Embryonic facial prominence (tissue), 1 donor: ENCODE measurements around the gene HES5.
"Not testable (repeated sequence)": the region's sequence is repeated elsewhere in the genome, so short reads cannot be mapped to it uniquely, and the experiment has no call there.

Experiments
- DNase-seq: peaks from one replicate; pipeline ENCODE4 v3.0.0-alpha.2; 2016; ENCODE audit errors: extremely low spot score

The HES5 gene

GRCh38 chr1:2560299-2561073 is 30.4 kb upstream of the HES5 start:
- DNase-seq = no peak

- no peak for DNase-seq
Measured at GRCh38 chr1:2559509-2560298, 29.6 kb upstream of the HES5 start.

DNA sequence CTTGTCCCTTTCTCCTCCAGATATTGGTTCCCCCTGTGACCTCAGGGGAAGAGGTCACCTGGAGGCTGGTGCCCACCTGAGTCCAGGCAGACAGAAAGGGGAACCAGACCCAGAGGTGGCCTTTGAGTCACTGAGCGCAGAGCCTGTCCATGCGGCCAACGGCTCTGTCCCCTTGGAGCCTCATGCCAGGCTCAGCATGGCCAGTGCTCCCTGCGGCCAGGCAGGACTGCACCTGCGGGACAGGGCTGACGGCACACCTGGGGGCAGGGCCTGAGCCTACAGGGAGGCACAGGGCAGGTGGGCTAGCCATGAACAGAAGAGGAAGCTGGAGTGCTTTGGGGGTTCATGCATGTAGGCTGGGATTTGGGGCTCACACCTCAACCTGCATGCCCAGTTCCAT is 28.8 kb upstream of the HES5 start:
- DNase-seq = no peak

- no peak for DNase-seq
Measured at GRCh38 chr1:2558420-2558819, 28.4 kb upstream of the HES5 start.

DNA sequence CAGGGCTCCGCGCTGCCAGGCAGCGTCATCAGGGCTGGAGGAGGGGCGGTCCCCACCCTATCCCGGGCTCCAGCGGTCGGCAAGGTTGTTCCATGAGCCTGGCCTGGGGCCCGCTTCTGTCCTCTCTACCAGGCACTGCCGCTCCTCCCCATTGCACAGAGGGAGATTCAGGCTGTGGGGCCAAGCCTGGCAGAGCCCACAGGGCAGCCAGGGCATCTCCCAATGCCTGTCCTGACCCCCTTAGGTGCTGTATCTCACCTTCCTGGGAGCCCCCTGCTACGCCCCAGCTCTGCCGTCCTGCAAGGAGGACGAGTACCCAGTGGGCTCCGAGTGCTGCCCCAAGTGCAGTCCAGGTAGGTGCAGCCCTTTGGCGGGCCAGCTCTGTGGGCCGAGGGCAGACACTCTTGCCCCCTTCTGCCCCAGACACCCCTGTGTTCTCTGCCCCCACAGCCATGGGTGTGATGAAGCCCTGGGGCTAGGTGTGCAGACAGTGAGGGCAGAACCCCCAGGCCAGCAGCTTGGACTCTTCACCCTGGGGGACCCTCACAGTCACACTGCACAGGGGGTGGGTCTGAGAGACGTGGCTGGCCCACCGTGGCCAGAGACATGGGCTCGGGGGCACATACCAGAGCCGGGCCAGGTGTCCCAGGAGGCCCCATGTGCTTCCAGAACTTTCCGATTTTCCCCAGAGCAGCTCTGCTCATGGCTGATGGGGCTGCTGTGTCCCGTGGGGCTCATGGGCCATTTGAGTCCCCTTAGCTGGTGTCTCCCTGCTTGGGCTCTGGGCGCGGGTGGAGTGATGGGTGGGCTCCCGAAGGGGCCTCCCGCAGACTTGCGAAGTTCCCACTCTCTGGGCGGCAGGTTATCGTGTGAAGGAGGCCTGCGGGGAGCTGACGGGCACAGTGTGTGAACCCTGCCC is 27.7 kb upstream of the HES5 start:
- no peak for DNase-seq

DNA sequence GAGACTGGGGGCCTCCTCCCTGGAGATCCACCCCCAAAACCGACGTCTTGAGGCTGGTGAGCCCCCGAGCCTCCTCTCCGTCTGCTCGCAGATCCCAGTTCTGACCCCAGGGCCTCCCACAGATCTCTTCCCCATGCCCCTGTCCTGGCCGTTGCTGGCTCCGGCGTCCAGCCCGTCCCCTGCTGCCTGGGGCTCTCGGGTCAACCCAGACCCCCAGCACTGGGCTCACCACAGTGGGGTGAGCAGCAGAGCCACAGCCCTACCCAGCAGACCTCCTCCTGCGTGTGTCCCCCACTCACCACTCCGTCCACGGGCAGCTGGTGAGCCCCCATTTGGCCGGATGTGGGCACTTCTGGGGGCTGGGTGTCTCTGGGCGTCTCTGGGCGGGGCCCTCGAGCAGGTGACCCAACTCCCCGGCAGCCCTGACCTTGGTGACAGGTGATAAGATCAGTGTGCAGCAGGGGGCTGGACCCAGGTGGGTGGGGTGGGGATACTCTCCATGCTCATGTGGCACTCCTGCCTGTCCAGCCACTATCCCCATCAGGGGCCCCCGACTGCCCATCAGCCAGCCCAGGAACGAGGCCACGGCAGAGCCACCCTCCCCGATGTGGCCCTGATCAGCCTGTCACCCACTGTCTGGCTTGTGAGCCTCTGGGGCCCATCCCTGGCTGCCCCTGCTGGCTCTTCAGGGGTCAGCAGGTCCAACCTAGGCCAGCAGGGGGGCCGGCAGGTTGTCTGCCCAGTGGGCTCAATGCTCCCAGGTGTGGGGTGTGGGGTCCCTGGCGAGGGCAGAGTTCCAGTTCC is 26.8 kb upstream of the HES5 start:
- DNase-seq = no peak

DNA sequence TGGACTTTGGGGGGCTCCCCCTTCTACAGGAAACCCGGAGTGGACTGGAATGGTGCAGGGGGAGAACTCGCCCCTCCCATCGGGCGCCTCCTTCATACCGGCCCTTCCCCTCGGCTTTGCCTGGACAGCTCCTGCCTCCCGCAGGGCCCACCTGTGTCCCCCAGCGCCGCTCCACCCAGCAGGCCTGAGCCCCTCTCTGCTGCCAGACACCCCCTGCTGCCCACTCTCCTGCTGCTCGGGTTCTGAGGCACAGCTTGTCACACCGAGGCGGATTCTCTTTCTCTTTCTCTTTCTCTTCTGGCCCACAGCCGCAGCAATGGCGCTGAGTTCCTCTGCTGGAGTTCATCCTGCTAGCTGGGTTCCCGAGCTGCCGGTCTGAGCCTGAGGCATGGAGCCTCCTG is 26.2 kb upstream of the HES5 start, which contains the start of gene TNFRSF14:
Gene TNFRSF14, plus strand, starts transcription at position 95 of the 401 bp plus-strand sequence. Its CDS starts 294 bp downstream, at position 389.
- DNase-seq = no peak

- no peak for DNase-seq
Measured at GRCh38 chr1:2555634-2556276, 25.7 kb upstream of the HES5 start.

DNA sequence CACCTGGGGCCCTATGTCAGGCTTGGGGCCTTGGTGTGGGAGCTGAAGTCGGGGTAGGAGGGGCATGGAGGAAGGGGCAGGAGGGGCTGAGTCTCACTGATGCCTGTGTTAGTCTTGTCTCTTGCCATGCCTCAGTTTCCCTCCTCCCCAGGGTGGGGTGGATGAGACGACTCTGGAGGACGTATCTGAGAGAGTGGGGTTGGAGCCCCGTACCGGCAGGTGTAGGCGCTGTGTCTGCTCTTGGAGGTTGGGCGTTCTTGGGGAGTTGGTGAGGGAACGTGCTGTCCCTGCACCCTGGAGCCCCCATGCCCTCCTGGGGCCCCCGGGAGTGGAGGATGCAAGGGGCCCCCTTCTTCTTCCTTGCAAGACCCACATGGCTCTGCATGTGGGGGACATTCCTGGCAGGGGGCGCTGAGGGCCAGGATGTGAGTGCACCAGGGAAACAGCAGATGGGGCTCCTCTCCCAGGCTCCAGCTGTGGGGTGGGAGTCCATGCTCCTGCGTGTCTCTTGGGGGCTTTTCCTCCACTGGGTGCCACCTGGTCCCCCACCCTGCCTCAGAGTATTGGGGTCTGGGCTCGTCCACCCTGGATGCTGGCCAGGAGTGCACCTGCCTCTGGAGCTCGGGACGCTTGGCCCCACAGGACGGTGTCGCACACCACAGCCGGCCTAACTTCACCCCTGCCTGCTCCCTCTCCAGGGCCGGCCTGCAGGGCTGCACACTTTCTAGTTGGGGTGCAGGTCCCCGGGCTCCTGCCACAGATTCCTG is 24.7 kb upstream of the HES5 start:
- DNase-seq = no peak

DNA sequence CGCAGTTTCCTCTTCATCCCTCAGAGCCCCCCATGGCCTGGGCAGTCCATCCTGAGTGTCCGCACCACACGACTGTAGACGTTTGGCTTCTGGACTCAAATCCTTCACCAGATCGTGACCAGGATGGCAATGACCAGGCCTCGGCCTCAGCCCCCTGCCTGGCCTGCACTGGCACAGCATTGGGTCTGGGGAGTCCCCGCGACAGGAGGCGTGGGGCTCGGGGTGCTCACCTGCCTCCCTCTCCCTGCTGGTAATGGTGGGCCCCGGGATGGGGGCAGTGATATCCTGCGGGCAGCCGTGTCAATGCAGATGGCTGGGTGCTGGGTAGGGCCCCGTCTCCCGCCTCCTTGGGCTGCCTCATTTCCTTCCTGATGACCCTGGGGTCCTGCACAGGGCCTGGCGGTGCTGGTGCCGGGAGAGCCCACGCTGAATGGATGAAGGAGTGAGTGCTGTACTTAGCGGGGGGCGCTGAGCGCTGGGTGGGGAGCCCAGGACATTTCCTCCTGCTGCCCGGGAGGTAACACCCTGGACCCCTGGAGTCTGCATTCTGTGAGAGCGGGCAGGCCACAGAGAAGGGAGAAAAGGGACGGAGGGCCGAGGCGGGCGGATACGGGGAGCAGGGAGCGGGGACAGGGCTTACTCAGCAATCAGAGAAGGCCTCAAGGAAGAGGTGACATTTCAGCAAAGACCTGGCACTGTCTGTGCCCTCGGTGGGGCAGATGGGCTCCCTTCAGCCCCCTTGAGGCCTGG is 24.0 kb upstream of the HES5 start:
- no peak for DNase-seq

DNA sequence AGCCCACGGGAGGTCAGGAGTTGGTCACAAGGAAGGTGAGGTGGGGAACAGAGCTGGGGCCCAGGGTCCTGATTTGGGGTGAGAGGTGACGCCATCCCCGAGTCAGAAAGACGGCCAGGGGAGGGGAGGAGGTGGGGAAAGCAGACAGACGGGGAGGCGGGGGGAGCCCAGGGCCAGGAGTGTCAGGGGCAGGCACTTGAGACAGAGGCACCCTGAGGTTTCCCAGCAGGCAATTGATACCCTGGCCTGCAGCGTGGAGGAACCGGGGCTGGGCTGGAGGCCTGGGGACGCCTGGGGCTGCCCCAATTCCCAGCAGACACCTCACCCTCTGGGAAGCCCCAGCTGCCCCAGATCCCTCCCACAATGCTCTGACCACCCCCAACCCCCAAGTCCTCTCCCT is 23.0 kb upstream of the HES5 start:
- not testable (repeated sequence) for DNase-seq

DNA sequence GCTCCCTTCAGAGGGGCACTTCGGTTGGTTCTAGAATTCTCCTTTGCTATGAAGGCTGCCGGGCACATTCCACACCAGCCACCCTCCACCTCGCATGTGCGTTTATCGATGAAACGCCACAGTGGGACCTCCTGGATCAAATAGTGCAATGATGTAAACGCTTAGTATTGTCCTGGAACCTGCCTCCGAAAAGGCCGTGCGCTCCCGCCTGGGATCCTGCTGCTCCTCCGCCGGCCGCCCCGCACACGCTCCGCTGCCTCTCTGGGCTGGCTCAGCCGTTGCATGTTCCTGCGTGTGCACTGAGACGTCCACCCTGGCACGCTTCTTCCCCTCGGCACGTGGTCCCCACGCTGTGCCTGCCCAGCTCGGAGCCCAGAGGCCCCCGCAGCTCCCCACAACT is 22.1 kb upstream of the HES5 start:
- no peak for DNase-seq

GRCh38 chr1:2551544-2551943 is 21.5 kb upstream of the HES5 start:
- not testable (repeated sequence) for DNase-seq

DNA sequence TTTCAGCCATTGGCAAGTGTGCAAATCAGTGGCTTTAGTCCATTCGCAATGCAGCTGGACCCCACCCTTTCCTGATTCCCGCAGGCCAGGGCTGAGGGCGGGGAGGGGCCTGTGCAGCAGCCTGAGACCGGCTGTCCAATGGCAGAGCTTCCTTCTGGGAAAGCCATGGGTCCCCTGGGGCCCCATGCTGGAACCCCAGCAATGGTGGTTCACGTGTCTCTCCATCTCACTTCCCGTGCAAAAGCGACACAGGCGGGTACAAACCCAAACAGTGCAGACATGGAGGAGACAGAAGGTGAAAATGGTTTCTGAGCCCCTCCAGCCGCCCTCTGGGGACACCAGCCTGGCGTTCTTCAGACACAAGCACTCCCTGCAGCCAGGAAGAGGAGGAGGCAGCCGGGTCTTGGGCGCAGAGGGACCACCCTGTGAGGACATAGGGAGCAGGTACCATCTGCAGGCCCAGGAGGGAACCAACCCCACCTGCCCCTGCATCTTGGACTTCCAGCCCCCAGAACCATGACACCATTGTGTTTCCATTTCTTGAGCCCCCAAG is 20.3 kb upstream of the HES5 start:
- DNase-seq = not testable (repeated sequence)

DNA sequence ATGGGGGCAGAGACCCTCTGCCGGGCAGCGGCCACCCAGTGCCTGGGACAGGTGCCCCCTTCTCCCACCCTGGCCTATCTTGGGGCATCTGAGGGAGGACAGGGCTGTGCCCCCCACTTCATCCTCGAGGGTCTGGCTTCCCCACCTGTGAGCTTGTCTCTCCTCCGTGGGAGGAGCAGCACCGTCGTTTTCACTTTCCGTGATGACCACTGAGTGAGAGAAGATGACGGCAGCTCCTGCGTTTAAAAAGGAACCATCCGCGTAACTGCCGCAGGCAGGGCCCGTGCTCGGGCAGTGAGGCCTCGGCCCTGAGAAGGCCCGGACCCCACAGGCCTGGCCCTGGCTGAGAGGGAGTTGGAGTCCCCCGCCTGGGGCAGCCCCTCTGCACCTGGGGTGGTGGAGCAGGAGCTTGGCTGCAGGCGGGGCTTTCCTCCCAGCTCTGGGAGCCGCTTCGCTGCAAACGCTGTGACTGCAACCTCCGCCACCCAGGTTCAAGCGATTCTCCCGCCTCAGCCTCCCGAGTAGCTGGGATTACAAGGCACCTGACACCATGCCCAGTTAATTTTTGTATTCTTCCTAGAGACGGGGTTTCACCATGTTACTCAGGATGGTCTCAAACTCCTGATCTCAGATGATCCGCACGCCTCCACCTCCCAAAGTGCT is 19.4 kb upstream of the HES5 start:
- not testable (repeated sequence) for DNase-seq

DNA sequence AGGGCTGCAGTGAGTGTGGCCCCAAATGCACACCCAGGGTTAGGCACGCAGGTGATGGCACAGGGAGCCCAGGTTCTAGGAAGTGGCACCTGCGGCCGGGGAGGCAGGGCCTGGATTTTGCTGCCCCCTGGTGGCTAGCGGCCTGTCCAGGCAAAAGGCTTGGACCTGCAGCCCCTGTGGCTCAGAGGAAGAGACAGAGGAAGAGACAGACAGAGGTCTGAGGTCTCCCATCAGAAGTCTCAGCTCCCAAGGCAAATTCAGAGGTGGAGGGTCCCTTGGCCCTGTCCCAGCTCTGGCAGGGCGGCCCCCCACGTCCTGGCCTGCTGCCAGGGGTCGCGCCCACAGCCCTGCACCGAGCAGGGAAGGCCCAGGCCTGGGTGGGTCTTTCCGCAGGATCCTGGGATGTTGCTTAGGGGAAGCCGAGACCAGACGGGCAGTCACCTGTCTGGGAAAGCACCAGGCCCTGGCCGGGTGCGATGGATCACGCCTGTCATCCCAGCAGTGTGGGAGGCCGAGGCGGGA is 18.1 kb upstream of the HES5 start:
- DNase-seq = no peak

DNA sequence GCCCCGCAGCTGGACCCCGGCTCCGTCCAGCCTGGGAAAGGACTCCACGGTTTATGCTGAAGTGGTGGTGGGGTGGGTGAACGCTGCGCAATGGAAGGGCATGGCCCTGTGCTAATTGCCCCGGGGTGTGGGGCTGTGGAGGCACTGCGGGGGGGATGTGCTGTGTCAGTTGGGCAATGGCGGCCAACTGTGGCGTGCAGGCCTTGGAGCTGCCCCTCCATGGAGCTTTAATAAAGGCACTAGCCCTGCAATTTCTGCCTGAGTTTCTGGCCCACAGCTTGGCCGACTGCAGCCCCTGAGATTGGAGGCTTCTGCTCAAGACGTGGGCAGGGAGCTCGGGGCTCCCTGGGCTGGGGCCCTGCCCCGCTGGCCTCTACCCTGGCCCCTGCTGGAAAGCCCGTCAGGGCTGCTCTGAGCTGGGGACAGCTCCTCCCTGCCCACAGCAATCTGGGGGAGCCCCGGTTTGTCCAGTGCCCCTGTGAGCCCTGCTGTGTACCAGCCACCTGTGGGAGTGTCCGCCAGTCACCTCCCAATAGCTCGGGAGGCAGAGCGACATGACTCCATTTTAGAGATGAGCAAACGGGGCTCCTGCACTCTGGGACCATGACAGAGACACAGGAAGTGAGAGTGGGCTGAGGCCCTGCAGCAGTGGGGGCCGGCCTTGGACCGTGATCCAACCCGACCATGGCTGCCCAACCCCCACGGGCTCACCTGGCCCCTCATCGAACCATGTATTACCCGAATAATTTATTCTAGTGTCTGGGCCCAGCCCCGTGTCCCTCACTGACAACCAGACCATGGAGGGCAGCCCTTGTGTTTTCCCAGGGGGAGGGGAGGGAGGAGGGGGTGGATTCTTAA is 17.4 kb upstream of the HES5 start:
- no peak for DNase-seq
